ENCODE data around the gene GTPBP2. TPM values are rescaled to one million over a fixed set of nuclear protein-coding genes. Genes with fewer than 3 reads are reported as not detected.

The GTPBP2 gene
- total and polyA plus RNA-seq, 2 of the 8 experiments (the other 6 are each of a cell fraction or from before 2014, with no cell fraction given): 58.3 to 86.1 TPM

GRCh38 chr6:43606019-43606418 is 23.0 kb downstream of the GTPBP2 start (continued):
- no peak for TF ChIP-seq RNF2 (IDR thresholded peaks at IDR 0.05; ENCODE audit: borderline replicate concordance, low read depth, low read length, missing control alignments, poor library complexity, severe bottlenecking)
- no peak for TF ChIP-seq JUND (IDR thresholded peaks at IDR 0.05; ENCODE audit: low read length)
